HUES6 (cell line): Measurements from ENCODE around the gene SOX13.
"Not testable (repeated sequence)": the region's sequence is repeated elsewhere in the genome, so short reads cannot be mapped to it uniquely, and the experiment has no call there.

ENCODE experiments used
- H3K27ac ChIP-seq: 2 replicates; pipeline ENCODE4 v1.7.0; 2013; ENCODE audit warnings: low read depth, mild to moderate bottlenecking, low read length, inconsistent platforms
- H3K27me3 ChIP-seq: 2 replicates; pipeline ENCODE4 v1.6.1; 2013; ENCODE audit warnings: low read length; ENCODE audit not compliant: control insufficient read depth, insufficient read depth
- H3K36me3 ChIP-seq: 2 replicates; pipeline ENCODE4 v1.6.1; 2013; ENCODE audit warnings: low read length; ENCODE audit not compliant: control insufficient read depth, insufficient read depth
- H3K4me1 ChIP-seq: 2 replicates; pipeline ENCODE4 v1.6.1; 2013; ENCODE audit warnings: low read length; ENCODE audit not compliant: control insufficient read depth, insufficient read depth
- H3K4me3 ChIP-seq: 2 replicates; pipeline ENCODE4 v1.5.1; 2013; ENCODE audit warnings: low read depth, low read length
- H3K9ac ChIP-seq: one replicate; pipeline ENCODE4 v1.6.1; 2013; ENCODE audit warnings: mild to moderate bottlenecking, low read length
- H3K9me3 ChIP-seq: 2 replicates; pipeline ENCODE4 v1.6.1; 2013; ENCODE audit warnings: low read depth, low read length; ENCODE audit not compliant: control insufficient read depth, insufficient read depth

SOX13 gene

DNA sequence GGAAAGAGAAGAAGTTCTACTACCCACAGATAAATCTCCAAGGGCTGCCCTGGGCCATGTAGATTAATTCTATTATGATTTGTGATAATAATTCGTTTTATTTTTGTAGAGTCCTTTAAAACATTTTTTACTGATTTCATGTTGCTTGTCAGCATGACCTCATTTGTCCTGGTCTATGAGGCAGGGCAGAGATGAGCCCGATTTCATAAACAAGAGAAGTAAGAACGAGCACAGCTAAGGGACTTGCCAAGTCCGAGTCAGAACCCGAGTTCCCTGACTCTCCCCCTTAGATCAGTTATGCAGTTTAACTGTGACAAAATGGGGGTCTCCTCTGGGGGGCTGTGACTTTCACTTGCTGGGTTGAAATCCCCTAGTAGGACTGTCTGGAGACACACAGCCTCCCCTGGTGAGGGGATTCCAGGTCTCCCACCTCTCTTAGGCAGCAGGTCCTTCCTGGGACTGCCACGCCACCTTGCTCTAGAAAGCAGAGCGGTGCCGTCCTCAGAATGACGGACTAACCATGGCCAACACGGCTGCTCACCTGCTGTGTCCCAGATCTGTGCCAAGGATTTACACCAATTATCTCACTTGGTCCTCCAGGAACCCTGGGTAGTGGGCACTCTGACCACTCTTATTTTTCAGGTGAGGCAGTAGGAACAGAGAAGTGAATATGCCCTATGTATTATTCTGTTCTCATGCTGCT, 31.0 kb upstream of the SOX13 start:
- Histone ChIP-seq H3K27me3 (no peaks in the 10 kb centered on the region; the same call in 1 of the 2 replicates), H3K9me3 (no peaks in the 10 kb centered on the region), H3K4me1 (peaks cover 14% of the 10 kb centered on the region), H3K27ac (no peak overlapping the region), H3K4me3 (no peak overlapping the region), H3K36me3 (no peaks in the 10 kb centered on the region), H3K9ac (no peak overlapping the region)

DNA sequence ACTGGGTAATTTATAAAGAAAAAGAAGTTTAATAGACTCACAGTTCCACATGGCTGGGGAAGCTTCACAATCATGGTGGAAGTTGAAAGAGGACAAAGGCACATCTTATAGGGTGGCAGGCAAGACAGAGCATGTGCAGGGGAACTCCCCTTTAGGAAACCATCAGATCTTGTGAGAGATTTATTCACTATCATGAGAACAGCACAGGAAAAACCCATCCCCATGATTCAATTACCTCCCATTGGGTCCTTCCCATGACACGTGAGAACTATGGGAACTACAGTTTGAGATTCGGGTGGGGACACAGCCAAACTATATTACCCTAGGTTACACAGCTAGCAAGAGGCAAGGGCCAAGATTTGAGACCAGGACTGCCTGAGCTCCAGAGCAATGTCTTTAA, 30.4 kb upstream of the SOX13 start:
- H3K9ac ChIP-seq = no peak overlapping the region
- peaks cover 9% of the 10 kb centered on the region for H3K4me1 ChIP-seq
- H3K27me3 ChIP-seq = no peaks in the 10 kb centered on the region; the same call in 1 of the 2 replicates
- no peaks in the 10 kb centered on the region for H3K9me3 ChIP-seq
- no peak overlapping the region for H3K4me3 ChIP-seq
- no peaks in the 10 kb centered on the region for H3K36me3 ChIP-seq
- no peak overlapping the region for H3K27ac ChIP-seq

DNA sequence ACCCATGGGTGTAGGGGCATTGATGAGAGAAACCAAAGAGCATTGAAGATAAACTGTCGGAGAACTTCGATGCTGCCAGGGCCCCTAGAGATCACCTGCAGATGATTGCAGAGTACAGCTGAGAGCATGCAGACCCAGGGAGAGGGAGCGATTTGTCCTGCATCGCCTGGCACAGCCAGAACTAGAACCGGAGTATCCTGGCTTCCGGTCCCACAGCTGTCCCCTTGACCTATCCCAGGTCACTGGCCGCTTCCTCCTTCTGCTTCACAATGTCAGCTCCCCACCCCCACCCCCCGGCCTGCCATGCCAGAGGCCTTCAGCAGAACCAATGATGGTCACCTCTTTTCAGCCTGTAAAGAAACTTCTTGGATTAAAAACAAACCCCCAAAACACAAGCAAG, 29.2 kb upstream of the SOX13 start:
- no peaks in the 10 kb centered on the region for H3K9me3 ChIP-seq
- no peaks in the 10 kb centered on the region; the same call in 1 of the 2 replicates for H3K27me3 ChIP-seq
- no peak overlapping the region for H3K9ac ChIP-seq
- H3K27ac ChIP-seq = no peak overlapping the region
- no peak overlapping the region for H3K4me3 ChIP-seq
- H3K4me1 ChIP-seq = peaks cover 9% of the 10 kb centered on the region; the same call in 1 of the 2 replicates
- H3K36me3 ChIP-seq = no peaks in the 10 kb centered on the region

DNA sequence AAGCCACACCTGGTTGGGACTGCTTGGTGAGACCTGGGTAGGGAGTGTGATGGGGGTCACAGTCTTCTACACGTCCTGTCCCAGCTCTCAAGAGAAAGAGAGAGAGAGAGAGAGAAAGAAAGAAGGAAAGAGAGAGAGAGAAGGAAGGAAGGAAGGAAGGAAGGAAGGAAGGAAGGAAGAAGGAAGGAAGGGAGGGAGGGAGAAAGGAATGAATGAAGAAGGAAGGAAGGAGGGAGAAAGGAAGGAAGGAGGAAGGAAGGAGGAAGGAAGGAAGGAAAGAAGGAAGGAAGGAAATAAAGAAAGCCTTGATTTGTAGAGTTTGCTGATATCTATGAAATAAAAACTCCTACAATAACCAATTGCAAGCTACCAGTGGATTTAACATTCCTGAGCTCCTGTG, 28.5 kb upstream of the SOX13 start:
- Histone ChIP-seq H3K4me3 (no peak overlapping the region), H3K4me1 (peaks cover 9% of the 10 kb centered on the region; the same call in 1 of the 2 replicates), H3K9me3 (no peaks in the 10 kb centered on the region), H3K27ac (no peak overlapping the region), H3K27me3 (no peaks in the 10 kb centered on the region; the same call in 1 of the 2 replicates), H3K9ac (no peak overlapping the region), H3K36me3 (no peaks in the 10 kb centered on the region)

GRCh38 chr1:204045430-204045829, 27.5 kb upstream of the SOX13 start:
- no peaks in the 10 kb centered on the region; the same call in 1 of the 2 replicates for H3K27me3 ChIP-seq
- H3K36me3 ChIP-seq = no peaks in the 10 kb centered on the region
- peaks cover 9% of the 10 kb centered on the region; the same call in 1 of the 2 replicates for H3K4me1 ChIP-seq
- H3K9ac ChIP-seq = no peak overlapping the region
- H3K27ac ChIP-seq = no peak overlapping the region
- no peak overlapping the region for H3K4me3 ChIP-seq
- H3K9me3 ChIP-seq = no peaks in the 10 kb centered on the region

GRCh38 chr1:204046346-204046745, 26.6 kb upstream of the SOX13 start:
- Histone ChIP-seq H3K36me3 (no peaks in the 10 kb centered on the region), H3K4me3 (no peak overlapping the region), H3K27me3 (no peaks in the 10 kb centered on the region; the same call in 1 of the 2 replicates), H3K27ac (no peak overlapping the region), H3K4me1 (peaks cover 4% of the 10 kb centered on the region; the same call in 1 of the 2 replicates), H3K9me3 (no peaks in the 10 kb centered on the region), H3K9ac (no peak overlapping the region)

GRCh38 chr1:204048796-204049195, 24.1 kb upstream of the SOX13 start:
- H3K27me3 ChIP-seq = not testable (repeated sequence)

DNA sequence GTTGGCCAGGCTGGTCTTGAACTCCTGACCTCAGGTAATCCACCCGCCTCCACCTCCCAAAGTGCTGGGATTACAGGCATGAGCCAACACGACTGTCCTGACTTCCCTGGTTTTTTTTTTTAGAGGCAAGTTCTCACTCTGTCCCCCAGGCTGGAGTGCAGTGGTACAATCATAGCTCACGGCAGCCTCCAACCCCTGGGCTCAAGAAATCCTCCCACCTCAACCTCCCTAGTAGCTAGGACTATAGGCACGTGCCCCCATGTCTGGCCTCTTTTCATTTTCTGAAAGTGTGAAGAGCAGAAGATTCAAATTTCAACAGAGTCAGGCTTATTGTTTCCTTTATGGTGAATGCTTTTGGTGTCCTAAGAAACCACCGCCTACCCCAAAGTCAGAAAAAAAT, 21.7 kb upstream of the SOX13 start:
- H3K9me3 ChIP-seq = no peaks in the 10 kb centered on the region
- H3K4me1 ChIP-seq = no peaks in the 10 kb centered on the region
- no peak overlapping the region for H3K27ac ChIP-seq
- H3K27me3 ChIP-seq = no peaks in the 10 kb centered on the region
- no peak overlapping the region for H3K9ac ChIP-seq
- no peak overlapping the region for H3K4me3 ChIP-seq
- H3K36me3 ChIP-seq = no peaks in the 10 kb centered on the region

More at GRCh38 chr1:204048796-204049195, 24.1 kb upstream of the SOX13 start:
- not testable (repeated sequence) for H3K36me3 ChIP-seq, H3K27ac ChIP-seq, H3K9me3 ChIP-seq, H3K4me3 ChIP-seq, H3K4me1 ChIP-seq, H3K9ac ChIP-seq

GRCh38 chr1:204051718-204052117, 21.2 kb upstream of the SOX13 start:
- H3K27ac ChIP-seq = no peak overlapping the region
- H3K4me1 ChIP-seq = no peaks in the 10 kb centered on the region
- no peak overlapping the region for H3K4me3 ChIP-seq
- H3K36me3 ChIP-seq = no peaks in the 10 kb centered on the region
- no peaks in the 10 kb centered on the region for H3K27me3 ChIP-seq
- H3K9ac ChIP-seq = no peak overlapping the region
- H3K9me3 ChIP-seq = no peaks in the 10 kb centered on the region

- Histone ChIP-seq H3K36me3 (no peaks in the 10 kb centered on the region), H3K9ac (no peak overlapping the region), H3K4me3 (no peak overlapping the region), H3K27me3 (no peaks in the 10 kb centered on the region), H3K27ac (no peak overlapping the region), H3K9me3 (no peaks in the 10 kb centered on the region), H3K4me1 (no peaks in the 10 kb centered on the region)
Measured at GRCh38 chr1:204053893-204054292, 19.0 kb upstream of the SOX13 start.

GRCh38 chr1:204059970-204060369, 12.9 kb upstream of the SOX13 start:
- Histone ChIP-seq H3K9me3 (no peaks in the 10 kb centered on the region), H3K4me1 (peaks cover 2% of the 10 kb centered on the region), H3K9ac (no peak overlapping the region), H3K27me3 (no peaks in the 10 kb centered on the region), H3K4me3 (no peak overlapping the region), H3K27ac (no peak overlapping the region), H3K36me3 (no peaks in the 10 kb centered on the region)
